Heart left ventricle (tissue), 16 donors: Measurements from ENCODE around the gene SART1. TPM values are rescaled to one million over a fixed set of nuclear protein-coding genes. Genes with fewer than 3 reads are reported as not detected.
A peak's percentile ranks its signal among the peaks of the same experiment; 100 is the strongest.
"Not testable (repeated sequence)": the region's sequence is repeated elsewhere in the genome, so short reads cannot be mapped to it uniquely, and the experiment has no call there.

ENCODE experiments used
- ATAC-seq, 4 donors: fragments of 200-7000 bp; cut with Tn5 transposase; one replicate each; pipeline ENCODE4 v1.9.1; 2020 to 2022; ENCODE audit warnings: moderate library complexity in 4 of 4, mild to moderate bottlenecking in 3 of 4, moderate number of reproducible peaks in 1 of 4
- DNase-seq, 5 donors: peaks; one replicate each; pipeline ENCODE4 v3.0.0-alpha.2; 2020
- H3K27ac ChIP-seq, 12 donors: fragments of 200-600 bp; sonication (generic) in 4 of 12; one replicate each; pipeline versions ENCODE4 v1.5.0 to v1.8.0; 2016 to 2022; ENCODE audit warnings: mild to moderate bottlenecking in 2 of 12
- H3K27me3 ChIP-seq, 9 donors: fragments of 200-600 bp; sonication (generic) in 2 of 9; one replicate each; pipeline versions ENCODE4 v1.5.1 to v1.8.0; 2016 to 2022; ENCODE audit warnings: mild to moderate bottlenecking in 3 of 9
- H3K36me3 ChIP-seq, 9 donors: fragments of 200-600 bp; sonication (generic) in 2 of 9; one replicate each; pipeline versions ENCODE4 v1.5.0 to v1.8.0; 2018 to 2022; ENCODE audit warnings: mild to moderate bottlenecking in 2 of 9
- H3K4me1 ChIP-seq, 12 donors: fragments of 200-600 bp; sonication (generic) in 4 of 12; one replicate each; pipeline versions ENCODE4 v1.5.0 to v1.8.0; 2016 to 2022; ENCODE audit warnings: mild to moderate bottlenecking in 3 of 12
- H3K4me3 ChIP-seq, 12 donors: fragments of 200-600 bp; sonication (generic) in 4 of 12; one replicate each; pipeline versions ENCODE4 v1.5.0 to v1.8.0; 2017 to 2022; ENCODE audit warnings: mild to moderate bottlenecking in 9 of 12, moderate library complexity in 4 of 12
- H3K9me3 ChIP-seq, 12 donors: fragments of 200-600 bp; sonication (generic) in 4 of 12; one replicate each; pipeline versions ENCODE4 v1.5.0 to v1.8.0; 2016 to 2022; ENCODE audit warnings: mild to moderate bottlenecking in 1 of 12
- POLR2A ChIP-seq, 2 donors: fragments of 450-650 bp; IDR thresholded peaks; one replicate each; pipeline ENCODE4 v1.6.1; 2017; ENCODE audit warnings: antibody characterized with exemption in 2 of 2, mild to moderate bottlenecking in 2 of 2, moderate library complexity in 2 of 2
- WGBS, 4 donors: extraction: QIAGEN DNeasy Blood & Tissue Kit in 2 of 4; methylation state at CpG; one replicate each; pipeline versions ENCODE4 v1.1.5 to v1.1.7; 2013 to 2018; 5-methylcytosine and 5-hydroxymethylcytosine counted together
- intact Hi-C, 10 donors: fragments of 100-400 bp; cut with DNase I; formaldehyde crosslinking; loops; one replicate each; pipeline versions ENCODE4 v1.11.1 to v1.14.2; 2022
- polyA plus RNA-seq, 2 donors: library from polyadenylated mRNA; stranded (reverse); fragments of 200-250 nt; gene quantifications; one replicate each; pipeline ENCODE4 v1.2.3, GENCODE V29; 2013
- total RNA-seq, 9 donors: library from RNA; depleted of rRNA in 2 of 9; stranded (reverse); fragments of >200 nt in 2 of 9; fragmentation: NEBNext Ultra II Directional in 3 of 9; extraction: Animal tissue kit (Norgen Biotek cat#: 25700) in 3 of 9; gene quantifications; one replicate each; pipeline versions ENCODE4 v1.1.0 to v1.2.4, GENCODE V29; 2016 to 2023
- TF ChIP-seq, protein P1 (sequence below), 12 donors: fragments of 200-600 bp; sonication (generic) in 4 of 12; IDR thresholded peaks; one replicate each; pipeline versions ENCODE4 v1.5.0 to v1.8.0; 2018 to 2022; ENCODE audit warnings: antibody characterized with exemption in 12 of 12, mild to moderate bottlenecking in 5 of 12
- donor health status: ischemic (EF 13 %, LVEDD 7.1; RV severe dilation, severe dysfunction).
- donor health status: healthy with polysubstance abuse.
- donor health status: DM: no; HTN: yes; CAD: no.
- donor health status: DM: no; HTN: no; CAD: no.
- donor health status: ischemic (EF 25% LVEDD 6.9; RV normal size, moderate dysfunction).
- donor health status: ischemic (EF 25% LVEDD 5.7; RV mildly dilated, moderate dysfunction).
- donor health status: healthy.
- donor health status: DM: yes; HTN: yes; CAD: no.
- donor health status: ischemic (EF 35%, LVEDD 5.7; RV mildly dilated, moderate dysfunction).
- donor health status: nonischemic (EF 11% LVEDD 7.7; RV severe dilation, severe dysfunction).
- donor health status: DM: yes; HTN: yes; CAD: no.
- donor health status: PGD.
- donor health status: ischemic (EF 29% LVEDD 5.4; RV normal size, mild dysfunction).
- donor health status: nonischemic (EF 23%, LVEDD 6.1; RV moderate dilation, normal function).

Gene SART1
- total and polyA plus RNA-seq, 11 donors, result 21.6 to 70.1 (median 31.5) TPM

DNA sequence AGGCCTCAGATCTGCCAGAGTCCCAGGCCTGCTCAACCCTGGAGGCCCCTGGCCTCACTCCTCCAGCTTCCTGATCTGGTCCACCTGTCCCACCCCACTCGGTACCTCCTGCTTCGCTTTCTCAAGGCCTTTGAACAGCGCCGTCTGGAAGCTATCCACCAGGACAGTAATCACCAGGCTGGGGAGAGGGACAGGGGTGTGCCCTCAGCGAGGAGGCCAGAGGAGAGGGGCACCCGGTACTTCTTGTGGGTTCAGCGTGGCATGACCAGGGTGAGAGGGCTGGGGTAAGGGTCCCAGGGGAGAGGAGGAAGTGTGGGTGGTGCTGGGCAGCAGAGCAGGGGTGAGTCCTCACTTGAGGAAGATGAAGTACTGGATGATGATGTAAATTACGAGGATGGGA, 58.7 kb downstream of the SART1 start:
- no peaks in the 10 kb centered on the region for H3K36me3 ChIP-seq
- ATAC-seq, result no peak
- peak in 1 of 5 donors; percentile 37 for DNase-seq
- WGBS, 4 donors, result 72 to 80% (median 75%) methylated on average over 8 of the region's 8 CpGs
- H3K27me3 ChIP-seq, result peaks cover 0 to 3% (median 0%) of the 10 kb centered on the region in 9 donors
- H3K4me1 ChIP-seq, result peaks cover 0 to 24% (median 6%) of the 10 kb centered on the region in 12 donors
- peak overlapping the region in 1 of 12 donors; percentile 3 for H3K4me3 ChIP-seq
- H3K9me3 ChIP-seq, result no peaks in the 10 kb centered on the region
- intact Hi-C loops, result no loop called here
- H3K27ac ChIP-seq, result no peak overlapping the region
- no peak for TF ChIP-seq POLR2A (IDR thresholded peaks at IDR 0.05)
- TF ChIP-seq, protein P1, sequence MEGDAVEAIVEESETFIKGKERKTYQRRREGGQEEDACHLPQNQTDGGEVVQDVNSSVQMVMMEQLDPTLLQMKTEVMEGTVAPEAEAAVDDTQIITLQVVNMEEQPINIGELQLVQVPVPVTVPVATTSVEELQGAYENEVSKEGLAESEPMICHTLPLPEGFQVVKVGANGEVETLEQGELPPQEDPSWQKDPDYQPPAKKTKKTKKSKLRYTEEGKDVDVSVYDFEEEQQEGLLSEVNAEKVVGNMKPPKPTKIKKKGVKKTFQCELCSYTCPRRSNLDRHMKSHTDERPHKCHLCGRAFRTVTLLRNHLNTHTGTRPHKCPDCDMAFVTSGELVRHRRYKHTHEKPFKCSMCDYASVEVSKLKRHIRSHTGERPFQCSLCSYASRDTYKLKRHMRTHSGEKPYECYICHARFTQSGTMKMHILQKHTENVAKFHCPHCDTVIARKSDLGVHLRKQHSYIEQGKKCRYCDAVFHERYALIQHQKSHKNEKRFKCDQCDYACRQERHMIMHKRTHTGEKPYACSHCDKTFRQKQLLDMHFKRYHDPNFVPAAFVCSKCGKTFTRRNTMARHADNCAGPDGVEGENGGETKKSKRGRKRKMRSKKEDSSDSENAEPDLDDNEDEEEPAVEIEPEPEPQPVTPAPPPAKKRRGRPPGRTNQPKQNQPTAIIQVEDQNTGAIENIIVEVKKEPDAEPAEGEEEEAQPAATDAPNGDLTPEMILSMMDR (IDR thresholded peaks at IDR 0.05), result no peak

DNA sequence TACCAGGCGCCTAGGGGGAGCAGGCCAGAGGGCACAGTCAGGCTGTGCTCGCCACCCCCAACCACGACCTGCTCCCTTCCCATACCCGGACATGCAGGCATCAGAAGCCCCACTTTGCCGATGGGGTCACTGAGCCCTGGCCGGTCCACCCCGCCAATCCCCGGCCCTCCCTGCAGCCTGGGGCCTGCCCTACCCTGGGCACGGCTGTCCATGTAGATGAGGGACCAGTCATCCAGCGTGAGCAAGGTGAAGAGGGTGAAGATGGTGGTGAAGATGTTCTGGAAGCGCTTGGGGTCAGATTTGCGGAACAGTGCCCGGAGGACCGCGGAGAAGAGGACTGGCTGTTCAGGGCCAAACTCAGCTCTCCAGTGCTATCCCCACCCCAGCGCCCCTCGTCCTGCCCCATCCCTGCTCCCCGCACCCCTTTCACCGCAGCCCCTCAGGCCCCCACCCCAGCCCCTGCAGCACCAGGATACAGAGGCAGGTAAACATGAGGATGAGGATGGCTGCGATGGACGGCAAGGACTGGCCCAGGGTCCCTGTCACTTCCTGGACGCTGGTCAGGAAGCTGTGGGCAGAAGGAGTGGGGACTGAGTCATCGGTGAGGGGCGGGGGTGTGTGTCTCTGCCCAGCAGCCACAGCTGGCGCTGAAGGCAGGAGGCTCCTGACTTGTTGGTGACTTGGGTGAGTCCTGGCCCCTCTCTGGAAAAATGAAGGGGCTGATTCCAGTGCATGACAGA, 59.3 kb downstream of the SART1 start:
- peak in 3 of 4 donors; percentile 19 to 35 (median 25) for ATAC-seq
- no peaks in the 10 kb centered on the region for H3K9me3 ChIP-seq

DNA sequence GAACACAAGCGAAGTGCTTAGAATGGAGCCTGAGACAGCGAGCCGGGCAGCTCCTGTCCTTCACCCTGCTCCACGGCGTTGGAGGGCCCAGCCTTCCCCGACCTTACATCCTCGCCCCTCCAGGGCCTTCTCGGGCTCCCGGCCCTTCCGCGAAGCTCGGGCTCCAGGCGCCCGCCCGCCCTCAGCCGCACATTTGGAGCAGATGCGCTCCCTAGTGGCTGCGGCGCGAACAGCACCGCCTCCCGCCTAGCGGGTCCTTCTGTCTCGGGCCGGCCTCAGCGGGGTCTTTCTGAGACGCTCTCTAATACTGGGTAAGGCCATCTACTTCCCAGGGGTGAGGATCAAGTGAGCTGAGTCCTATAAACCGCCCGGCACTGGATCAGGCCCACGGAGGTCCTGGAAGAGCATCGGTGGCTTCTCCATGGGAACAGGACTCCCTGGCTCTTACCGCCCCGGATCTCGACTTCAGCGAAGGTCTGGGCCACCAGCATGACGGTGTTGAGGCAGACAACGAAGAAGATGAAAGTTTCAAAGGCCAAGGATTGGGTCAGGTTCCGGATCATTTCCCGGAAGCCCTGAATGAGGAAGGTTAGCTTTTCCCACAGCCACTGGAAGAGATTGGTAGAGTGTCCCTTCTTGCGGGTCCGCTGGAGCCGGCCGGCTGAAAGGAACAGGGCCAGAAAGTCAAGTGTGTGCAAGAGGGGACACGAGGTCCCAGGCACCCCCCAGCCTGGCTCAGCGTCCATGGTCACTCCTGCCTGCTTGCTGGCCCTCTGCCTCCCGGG, 61.1 kb downstream of the SART1 start:
- DNase-seq (peak; percentile 59 to 90 (median 69)), ATAC-seq (peak; percentile 56 to 85 (median 72))
- 20 to 31% (median 24%) methylated on average over 27 to 46 of the region's 46 CpGs for WGBS, 4 donors
- H3K27me3 ChIP-seq, result peaks cover 0 to 3% (median 0%) of the 10 kb centered on the region in 9 donors
- H3K9me3 ChIP-seq, result no peaks in the 10 kb centered on the region
- TF ChIP-seq, protein P1 (IDR thresholded peaks at IDR 0.05), result peak; percentile 84 to 99 (median 94)
- TF ChIP-seq POLR2A (IDR thresholded peaks at IDR 0.05), result no peak
- intact Hi-C loops, result no loop called here
- no peaks in the 10 kb centered on the region for H3K36me3 ChIP-seq
- H3K27ac ChIP-seq, result no peak overlapping the region
- H3K4me1 ChIP-seq, result peaks cover 0 to 24% (median 5%) of the 10 kb centered on the region in 12 donors
- peak overlapping the region in 6 of 12 donors; percentile 3 to 30 (median 16) for H3K4me3 ChIP-seq

More for the DNA sequence above, 59.3 kb downstream of the SART1 start:
- peak in 1 of 5 donors; percentile 75 for DNase-seq
- H3K27me3 ChIP-seq, result peaks cover 0 to 3% (median 0%) of the 10 kb centered on the region in 9 donors
- WGBS, 4 donors, result 80 to 86% (median 83%) methylated on average over 20 to 25 of the region's 25 CpGs
- peak overlapping the region in 1 of 12 donors; percentile 3 for H3K4me3 ChIP-seq
- H3K36me3 ChIP-seq, result no peaks in the 10 kb centered on the region
- intact Hi-C loops, result no loop called here
- no peak for TF ChIP-seq POLR2A (IDR thresholded peaks at IDR 0.05)
- TF ChIP-seq, protein P1 (IDR thresholded peaks at IDR 0.05), result no peak
- H3K27ac ChIP-seq, result no peak overlapping the region
- H3K4me1 ChIP-seq, result peaks cover 0 to 24% (median 5%) of the 10 kb centered on the region in 12 donors

DNA sequence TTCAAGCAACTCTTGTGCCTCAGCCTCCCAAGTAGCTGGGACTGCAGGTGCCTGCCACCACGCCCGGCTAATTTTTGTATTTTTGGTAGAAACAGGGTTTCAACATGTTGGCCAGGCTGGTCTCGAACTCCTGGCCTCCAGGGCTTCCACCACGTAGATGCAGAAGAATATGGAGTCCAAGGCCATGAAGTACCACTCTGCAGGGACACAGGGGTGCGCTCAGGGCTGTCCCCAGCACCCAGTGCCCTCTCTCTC, 61.6 kb downstream of the SART1 start:
- H3K36me3 ChIP-seq, H3K27me3 ChIP-seq, H3K27ac ChIP-seq, H3K9me3 ChIP-seq, ATAC-seq, intact Hi-C loops, H3K4me3 ChIP-seq: not testable (repeated sequence)
- peaks cover 0 to 24% (median 5%) of the 10 kb centered on the region in 12 donors for H3K4me1 ChIP-seq
- WGBS, 4 donors, result 73 to 83% (median 77%) methylated on average over 3 to 5 of the region's 5 CpGs
- DNase-seq, result peak in 1 of 5 donors; percentile 38
